Dedifferentiated amniotic fluid mesenchymal stem cell (primary cell): ENCODE results near the gene CLASP2.
A peak's percentile ranks its signal among the peaks of the same experiment; 100 is the strongest.
"Not testable (repeated sequence)": the region's sequence is repeated elsewhere in the genome, so short reads cannot be mapped to it uniquely, and the experiment has no call there.

Experiments
- DNase-seq: peaks from one replicate; pipeline ENCODE4 v3.0.0-alpha.2; 2016; ENCODE audit errors: extremely low spot score

CLASP2 gene

DNA sequence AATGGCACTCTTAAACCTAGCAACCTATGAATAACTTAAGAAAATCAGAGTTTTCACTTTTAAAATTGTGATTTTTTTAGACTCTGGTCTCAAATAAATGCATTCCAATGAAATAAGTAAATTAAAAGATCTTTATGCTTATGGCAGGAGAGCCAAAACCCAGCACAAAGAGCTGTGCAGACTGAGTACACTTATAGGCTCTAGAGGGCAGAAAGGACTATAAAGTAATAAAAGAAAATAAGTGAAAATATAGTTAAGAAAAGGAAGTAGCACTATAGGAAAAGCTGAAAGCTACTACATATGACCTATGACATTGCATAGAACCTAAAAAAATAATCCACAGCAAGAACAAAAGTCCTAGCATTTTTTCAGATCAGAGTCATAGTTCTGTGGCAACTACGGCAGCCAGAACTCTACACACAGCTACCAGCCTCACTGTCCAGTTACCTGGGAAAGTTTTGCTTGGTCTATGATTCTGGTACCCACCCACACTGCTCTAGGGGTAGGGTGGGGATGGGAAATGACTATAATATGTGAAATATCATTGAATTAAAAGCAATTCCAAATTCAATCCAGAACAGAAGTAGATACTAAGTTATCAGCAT is 30.5 kb downstream of the CLASP2 start:
- DNase-seq, result peak; percentile 22

DNA sequence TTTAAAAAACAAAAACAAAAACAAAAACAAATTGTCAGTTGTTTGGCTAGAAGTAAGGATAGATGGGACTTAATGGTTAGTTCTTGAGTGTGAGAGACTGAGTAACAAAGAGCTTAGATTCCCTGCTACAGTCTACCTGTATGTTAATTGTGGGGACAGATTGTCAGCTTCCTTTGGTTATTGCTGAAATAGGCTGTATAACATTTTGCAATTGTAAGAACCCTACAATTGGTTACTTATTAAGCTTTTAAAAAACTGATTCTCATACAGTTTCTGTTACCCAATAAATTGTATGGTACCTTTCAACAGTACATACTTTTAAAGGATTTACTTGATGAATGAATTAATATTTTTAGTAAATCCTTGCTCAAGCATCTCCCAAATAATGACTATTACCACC is 35.3 kb downstream of the CLASP2 start:
- no peak for DNase-seq

DNA sequence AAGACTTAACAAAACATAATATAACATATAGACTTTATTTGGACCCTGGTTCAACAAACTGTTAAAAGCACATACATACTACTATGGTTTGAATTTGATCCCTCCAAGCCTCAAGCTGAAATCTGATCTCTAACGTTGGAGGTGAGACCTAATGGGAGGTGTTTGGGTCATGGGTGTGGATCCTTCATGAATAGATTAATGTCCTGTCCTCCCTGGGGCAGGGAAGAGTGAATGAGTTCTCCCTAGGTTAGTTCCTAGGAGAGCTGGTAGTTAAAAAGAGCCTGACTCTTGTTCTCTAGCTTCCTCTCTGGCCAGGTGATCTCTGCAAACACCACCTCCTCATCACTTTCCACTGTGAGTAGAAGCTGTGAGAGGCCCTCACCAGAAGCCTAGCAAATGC is 36.4 kb downstream of the CLASP2 start:
- DNase-seq, result no peak

DNA sequence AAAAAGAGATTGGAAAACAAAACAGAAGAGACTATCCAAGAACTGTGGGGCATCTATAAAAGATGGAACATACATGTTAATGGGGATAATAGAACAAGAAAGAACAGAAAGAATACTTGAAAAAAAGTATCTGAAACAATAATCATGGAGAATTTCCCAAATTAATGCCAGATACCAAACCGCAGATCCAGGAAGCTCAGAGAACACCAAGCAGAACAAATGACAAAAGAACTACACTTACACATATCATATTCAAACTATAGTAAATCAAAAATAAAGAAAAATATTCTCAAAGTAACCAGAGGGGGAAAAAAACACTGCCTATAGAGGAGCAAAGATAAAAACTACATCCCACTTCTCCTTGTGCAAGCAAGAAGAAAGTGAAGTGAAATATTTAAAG is 40.0 kb downstream of the CLASP2 start:
- DNase-seq, result no peak

DNA sequence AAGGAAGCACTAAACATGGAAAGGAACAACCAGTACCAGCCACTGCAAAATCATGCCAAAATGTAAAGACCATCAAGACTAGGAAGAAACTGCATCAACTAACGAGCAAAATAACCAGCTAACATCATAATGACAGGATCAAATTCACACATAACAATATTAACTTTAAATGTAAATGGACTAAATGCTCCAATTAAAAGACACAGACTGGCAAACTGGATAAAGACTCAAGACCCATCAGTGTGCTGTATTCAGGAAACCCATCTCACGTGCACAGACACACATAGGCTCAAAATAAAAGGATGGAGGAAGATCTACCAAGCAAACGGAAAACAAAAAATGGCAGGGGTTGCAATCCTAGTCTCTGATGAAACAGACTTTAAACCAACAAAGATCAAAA is 44.6 kb downstream of the CLASP2 start:
- DNase-seq, result not testable (repeated sequence)

DNA sequence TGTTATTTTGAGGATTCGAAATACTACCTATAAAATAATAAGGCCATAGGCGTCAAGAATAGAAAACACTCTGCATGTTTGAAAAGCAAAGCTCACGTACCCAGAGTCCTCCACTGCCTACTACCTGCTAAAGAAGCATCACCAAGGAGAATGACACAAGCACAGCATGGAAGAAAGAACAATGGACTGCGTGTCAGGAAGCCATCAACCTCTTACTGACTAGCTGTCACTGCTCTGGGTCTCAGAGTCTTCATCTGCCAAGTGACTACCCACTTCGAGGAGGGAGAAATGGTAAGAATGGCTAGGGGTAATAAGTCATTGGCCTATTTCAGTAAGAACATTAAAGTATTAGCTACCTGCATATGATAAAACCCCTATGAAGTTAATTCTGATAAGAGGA is 49.4 kb downstream of the CLASP2 start:
- DNase-seq, result no peak

DNA sequence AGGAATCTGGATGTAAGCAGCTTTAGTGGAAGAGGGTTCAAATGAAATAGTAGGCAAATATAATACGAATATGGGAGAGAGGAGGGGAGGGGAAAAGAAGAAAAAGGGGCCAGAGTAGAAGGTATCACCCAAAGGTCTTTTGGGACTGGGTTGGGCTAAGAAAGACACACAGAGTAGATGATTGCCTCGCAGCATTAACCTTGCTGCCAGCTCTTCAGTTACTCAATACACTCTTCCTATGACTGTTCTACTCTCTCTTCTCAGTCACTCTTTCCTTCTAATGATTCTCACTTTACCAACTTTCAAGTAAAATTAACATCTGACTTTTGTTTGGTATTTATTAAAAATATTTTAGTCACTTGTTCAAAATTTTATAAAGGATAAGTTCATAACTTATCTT is 52.8 kb downstream of the CLASP2 start:
- DNase-seq, result no peak

DNA sequence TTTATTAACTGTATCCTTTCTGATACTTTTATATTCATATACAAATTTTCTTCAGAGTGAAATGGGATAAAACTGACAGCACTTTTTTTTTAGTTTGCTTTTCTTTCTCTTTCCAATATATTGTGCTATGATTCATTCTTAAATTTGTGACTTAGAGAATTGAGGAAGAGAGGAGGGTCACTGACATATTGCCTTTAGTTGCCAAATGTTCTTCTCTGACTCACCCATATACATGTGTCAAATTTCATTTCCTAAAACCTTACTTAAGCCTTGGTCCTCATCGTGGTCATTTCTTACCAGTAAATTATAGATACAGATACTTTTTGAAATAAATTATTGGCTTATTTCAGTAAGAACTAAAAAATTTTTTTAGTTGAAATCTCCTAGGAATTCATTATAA is 53.9 kb downstream of the CLASP2 start:
- DNase-seq, result peak; percentile 78

DNA sequence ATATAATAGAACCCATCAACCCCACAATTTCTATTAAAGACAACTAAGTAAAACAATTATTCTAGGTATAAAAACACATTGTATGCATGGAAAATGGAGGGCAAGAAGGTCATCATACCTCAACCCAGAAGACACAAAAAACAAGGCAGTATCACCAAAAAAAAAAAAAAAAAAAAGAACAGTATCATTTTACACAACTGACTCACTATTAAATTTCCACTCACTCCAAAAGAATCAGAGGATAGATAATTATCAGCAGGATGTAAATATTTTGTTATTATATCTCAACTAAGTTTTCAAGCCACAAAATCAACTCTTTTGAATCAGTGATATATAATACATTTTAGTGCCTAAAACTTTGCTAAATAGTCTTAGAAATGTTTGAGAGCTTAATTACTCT is 55.0 kb downstream of the CLASP2 start:
- DNase-seq, result no peak

DNA sequence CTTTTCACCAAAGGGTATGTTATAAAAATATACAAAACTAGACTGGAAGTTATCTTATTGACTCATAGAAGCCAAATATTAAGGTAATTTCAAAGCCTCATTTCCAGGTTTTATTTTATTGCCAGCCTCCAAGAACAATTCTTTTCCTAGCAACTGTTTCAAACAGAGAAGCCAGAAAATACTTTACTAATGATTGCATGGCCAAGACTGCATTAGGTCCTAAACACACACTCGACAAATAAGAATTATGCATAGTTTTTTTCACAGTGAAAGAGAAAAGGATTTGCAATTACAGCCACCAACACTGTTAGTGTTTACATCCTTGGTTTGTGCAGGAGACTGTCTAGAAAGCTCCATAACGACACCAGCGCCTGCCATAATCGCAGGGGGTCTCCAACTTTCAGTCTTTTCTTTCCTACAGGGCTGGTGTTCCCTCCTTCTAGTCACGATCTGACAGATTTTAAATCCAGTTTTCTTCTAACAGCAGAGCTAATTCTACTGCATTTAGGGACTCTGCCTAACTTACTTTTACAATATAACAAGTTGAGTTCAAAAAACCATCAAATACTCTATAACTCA is 58.1 kb downstream of the CLASP2 start:
- no peak for DNase-seq

DNA sequence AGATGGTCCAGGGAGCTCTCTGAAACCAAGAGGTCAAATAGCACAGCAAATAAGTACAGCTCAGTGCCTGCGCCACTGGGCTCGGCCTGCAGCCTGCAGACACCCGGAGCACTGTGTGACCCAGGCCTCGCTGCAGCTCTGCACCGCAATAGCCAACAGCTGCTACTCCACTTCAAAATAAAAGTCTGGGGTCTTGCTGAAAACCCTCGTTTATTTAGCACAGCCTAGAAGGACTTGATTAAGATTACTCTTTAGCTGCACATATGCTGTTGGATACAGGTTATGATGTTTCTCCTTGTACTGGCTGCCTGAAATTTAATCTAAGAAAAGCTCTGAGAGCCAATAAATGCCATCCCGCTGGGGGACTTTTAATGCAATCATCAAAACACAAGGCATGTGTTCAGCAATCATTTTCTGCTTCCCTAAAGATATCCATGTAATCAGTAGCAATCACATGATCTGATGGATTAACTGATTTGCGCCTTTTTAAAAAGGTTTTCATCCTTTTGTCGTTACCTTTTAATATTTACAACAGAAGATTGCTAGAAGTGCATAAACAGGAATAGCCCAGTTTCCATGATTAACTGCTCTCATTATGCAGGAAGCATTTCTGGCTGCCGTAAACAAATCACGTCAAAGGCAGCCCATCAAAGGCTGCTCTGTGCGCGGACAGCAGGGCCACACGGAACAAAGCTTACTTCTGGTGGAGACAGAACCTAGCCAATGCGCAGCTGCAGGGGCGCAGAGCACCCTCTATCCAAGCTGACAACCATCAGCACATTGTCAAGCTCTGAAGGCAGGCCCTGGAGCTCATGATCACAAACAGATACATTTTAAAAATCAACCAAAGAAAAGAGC is 58.8 kb downstream of the CLASP2 start:
- peak; percentile 57 for DNase-seq

DNA sequence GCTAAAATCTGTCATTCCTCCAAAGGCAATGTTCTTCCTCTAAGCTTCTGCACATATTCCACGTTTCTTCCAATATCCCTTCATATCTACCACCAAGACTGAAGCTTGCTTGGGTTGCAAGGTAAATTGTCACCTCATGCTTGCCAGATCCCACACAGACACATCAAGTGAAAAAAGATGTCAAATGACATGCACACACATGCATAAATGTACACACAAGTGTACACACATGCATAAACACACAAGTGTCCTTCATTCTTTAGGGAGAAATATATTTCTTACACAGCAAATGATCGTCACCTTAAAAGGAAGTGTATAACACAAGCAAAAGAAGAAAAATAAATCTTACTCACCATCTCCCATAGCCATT is 59.4 kb downstream of the CLASP2 start:
- no peak for DNase-seq

DNA sequence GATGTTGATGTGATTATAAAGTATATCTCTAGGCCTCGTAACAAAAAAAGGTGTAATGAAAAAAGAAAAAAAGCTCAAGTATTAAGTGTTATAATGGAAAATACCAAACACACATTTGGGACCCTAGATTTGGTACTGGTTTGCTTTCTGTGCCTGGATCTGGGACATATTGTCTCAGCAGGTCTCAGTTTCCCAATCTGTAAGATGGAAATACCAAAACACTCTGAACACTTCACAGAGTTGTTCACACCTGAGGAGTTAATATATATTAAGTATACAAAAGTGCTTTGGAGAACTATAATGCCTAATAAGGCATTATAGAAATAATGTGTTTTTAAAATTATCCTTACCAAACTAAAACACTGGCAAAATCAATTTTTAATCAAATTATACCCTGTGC is 60.0 kb downstream of the CLASP2 start:
- no peak for DNase-seq

DNA sequence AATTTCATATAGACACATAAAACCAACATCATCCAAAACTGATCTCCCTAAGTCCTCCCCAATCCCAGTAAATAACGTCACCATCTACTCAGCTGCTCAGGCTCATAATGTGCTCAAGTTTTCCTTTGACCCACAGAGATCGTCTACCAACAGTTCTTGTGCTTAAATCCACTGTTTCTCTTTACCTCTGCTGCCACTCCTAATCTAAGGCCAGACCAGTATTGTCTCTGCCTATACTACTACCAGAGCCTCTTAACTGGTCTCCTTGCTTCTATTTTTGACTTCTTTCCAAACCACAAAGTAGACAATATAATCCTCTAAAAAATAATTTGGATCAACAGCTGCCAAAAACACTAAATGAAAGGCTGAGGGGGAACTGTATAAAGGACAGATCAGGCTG is 65.3 kb downstream of the CLASP2 start:
- DNase-seq, result no peak

DNA sequence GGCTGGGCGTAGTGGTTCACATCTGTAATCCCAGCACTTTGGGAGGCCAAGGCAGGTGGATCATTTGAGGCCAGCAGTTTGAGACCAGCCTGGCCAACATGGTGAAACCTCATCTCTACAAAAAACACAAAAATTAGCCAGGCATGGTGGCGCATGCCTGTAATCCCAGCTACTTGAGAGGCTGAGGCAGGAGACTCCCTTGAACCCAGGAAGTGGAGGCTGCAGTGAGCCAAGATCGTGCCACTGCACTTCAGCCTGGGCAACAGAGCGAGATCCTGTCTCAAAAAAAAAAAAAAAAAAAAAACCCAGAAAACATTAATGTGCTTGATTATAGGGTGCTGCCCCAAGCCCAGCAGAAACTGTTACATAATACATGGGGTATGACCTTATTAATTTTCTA is 67.0 kb downstream of the CLASP2 start:
- DNase-seq, result not testable (repeated sequence)

DNA sequence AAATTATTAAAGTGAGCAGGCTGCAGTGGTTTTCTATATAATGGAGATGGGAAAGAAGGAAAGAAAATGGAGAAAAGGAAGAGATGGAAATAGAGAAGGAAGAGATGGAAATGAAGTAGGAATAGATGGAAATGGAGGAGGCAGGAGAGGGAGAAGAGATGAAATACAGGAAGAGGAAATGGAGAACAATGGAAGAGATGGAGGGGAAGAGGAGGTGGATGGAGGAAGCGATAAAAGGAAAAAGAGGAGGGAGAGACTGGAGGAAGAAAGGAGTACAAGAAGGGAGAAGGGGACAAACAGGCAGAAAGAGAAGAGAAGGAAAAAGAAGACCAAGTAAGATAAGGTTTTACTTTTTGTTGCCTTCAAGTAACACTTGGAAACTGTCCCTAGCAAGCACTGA is 67.6 kb downstream of the CLASP2 start:
- no peak for DNase-seq

DNA sequence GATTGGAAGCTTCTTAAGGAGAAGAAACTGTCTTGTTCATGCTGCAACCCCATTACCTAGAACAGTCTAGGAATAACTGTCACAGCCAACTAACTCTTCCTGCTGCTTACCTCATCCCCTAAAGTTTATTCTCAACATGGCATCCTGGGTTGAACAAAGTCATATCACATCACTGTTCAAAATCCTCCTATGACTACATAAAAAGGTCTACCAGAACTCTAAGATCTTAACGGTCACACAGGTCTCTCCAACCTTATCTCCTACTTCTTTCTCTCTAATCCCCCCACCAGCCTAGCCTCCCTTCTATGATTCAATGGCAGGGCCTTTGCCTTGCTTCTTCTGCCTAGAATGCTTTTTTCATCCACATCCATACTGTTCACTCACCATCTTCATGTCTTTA is 69.3 kb downstream of the CLASP2 start:
- no peak for DNase-seq

DNA sequence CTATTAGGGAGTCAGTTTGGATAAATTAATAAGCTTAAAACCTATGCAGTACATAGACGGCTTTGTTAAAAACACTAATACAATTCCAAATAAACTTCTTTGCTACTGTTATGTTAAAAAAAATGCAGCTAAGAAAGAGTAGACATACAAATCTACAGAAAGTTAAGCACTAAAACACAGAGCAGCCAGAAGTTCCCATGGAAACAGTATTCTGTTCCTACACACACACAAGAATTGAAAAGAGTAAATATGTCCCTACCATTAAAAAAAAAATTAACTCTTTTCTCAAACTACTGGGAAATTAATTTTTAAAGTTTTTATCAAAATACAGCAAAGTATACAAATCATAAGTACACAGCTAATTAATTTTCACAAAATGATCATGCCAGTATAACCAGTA is 71.6 kb downstream of the CLASP2 start:
- no peak for DNase-seq

DNA sequence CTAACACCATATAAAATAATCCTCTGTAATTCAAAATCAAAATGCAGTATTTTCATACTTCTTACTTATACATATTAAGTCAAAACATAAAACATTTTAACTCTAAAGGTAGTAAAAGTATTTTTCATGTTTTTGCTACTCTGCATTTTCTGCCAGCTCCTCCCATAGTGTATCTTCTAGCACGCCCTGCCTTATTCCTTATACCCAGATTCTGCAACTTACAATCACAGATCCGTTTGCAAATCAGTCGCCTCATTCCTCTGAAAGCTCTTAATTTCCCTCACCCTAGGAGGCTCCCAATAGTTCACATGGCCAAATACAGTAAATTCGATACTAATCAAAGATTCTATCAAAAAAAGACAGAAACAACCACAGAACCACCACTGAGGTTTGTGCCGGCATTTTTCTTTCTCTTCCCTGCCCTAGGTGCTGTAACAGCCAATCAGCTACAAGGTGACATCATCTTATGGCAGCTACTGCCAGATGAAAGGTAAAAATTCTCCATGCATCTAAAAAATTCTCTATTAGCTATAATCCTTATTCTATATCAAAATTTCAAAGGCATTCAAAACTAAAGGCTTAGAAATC is 72.9 kb downstream of the CLASP2 start:
- no peak for DNase-seq

DNA sequence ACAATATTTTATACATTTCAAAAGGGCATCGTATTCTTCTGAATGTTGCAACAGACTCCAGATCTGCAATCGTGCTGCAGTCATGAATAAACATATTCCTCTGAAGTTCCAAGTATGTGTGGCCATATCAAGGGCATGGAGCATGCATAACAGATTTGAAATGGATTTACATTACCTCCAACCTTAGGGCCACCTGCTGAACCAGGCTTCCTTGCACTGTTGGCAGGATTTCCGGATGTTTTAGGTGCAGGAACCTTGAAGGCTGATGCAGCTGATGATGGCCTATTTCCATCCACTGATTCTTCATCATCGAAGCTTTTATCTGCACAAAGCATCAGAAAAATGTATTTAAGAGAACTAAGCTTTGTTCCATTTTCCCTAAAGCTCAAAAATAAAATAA is 73.5 kb downstream of the CLASP2 start:
- no peak for DNase-seq

DNA sequence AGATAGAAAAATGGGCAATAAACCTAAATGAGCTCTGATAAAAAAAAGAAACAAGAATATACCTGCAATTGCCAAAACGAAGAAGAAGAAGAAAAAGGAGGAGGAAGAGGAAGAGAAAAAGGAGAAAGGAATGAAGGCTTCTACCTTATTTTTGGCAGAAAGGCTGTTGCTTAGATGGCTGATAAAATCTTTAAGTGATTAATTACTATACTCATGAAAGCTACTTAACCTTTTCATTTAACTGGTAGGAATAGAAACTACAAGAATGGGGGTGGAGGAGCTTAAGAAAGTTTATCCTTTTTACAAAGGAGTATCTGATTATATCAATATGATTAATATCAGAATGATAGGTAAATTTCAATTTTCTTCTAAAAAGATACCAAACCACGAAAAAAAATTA is 75.2 kb downstream of the CLASP2 start:
- DNase-seq, result no peak

DNA sequence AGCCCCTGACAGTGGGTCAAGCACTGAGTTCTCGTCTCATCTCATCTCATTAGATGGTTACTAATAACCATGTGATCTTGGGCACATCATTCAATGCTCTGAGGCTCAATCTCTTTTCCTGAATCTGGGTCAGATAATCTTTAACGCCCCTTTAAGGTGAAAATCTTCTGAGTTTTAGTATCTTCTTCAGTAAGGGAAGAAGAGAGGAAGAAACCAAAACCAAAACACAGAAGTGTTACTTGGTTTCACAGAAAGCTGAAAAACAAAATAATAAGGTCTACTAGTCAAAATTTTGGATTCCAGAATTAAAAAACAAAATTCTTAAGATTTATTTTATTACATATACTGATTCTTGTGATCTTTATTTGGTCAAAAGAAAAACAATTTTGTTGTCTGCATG is 78.2 kb downstream of the CLASP2 start:
- DNase-seq, result no peak

DNA sequence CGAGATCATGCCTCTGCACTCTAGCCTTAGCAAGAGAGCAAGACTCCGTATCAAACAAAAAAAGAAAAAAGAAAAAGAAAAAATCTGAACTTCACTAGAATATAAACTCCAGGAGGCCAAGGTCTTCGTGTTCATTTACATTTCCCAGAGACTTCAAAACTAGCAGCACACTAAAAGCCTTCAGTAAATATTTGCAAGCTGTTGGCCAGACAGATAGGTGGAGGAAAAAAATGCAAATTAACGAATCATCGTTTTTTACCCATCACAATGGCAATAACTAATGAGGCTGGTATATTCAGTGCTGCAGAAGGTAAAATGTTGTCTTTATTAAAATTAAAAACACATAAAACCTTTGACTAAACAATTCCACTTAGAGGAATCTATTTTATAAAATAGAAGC is 80.6 kb downstream of the CLASP2 start:
- no peak for DNase-seq
